Testis (tissue), 2 donors: Measurements from ENCODE around the gene ARL14.

Experiments used
- POLR2A ChIP-seq: fragments of 450-650 bp; IDR thresholded peaks from one replicate; pipeline ENCODE4 v1.6.1; 2017; ENCODE audit warnings: antibody characterized with exemption, mild to moderate bottlenecking, moderate library complexity
- TF ChIP-seq, protein P1 (sequence below), 3 experiments: fragments of 450-650 bp in 2 of 3; fragments of 200-600 bp in 1 of 3; sonication (generic) in 1 of 3; IDR thresholded peaks; one replicate each; pipeline ENCODE4 v1.5.1; 2016 to 2019; ENCODE audit warnings: antibody characterized with exemption in 3 of 3, mild to moderate bottlenecking in 2 of 3, moderate library complexity in 1 of 3

DNA sequence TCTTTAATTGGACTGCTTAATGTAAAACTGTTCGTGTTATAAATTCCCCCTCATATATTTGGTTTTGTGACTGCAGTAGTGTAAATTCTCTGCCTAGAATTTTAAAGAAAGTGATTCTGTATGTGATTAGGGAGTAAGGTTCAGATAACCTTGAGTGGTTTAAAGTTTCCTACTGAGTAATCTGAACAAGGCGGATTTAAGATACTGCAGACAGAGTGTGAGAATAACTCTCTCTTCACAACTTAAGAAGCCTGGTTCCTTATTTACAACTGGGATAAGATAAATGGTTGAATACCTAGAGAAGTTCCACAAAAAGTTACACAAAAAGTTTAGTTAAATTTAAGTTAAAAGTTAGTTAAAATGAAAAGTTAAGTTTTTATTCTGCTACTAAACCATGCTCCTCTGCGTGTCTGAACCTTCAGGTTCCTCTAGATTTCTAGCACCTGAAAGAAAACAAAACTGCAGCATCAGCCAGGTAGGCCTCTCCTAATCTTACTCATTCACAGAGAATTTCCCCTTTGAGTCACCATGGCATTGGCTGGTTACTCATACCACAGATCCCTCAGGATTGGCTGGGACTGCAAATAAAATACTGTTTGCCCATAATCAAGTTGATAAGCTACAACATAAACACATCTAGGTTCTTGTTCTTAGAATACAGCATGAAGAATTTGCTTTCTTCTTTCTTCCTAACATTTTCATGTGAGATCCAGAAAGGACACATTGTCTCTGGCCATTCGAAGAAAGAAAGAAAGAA is at the start of gene ARL14:
- TF ChIP-seq, protein P1, sequence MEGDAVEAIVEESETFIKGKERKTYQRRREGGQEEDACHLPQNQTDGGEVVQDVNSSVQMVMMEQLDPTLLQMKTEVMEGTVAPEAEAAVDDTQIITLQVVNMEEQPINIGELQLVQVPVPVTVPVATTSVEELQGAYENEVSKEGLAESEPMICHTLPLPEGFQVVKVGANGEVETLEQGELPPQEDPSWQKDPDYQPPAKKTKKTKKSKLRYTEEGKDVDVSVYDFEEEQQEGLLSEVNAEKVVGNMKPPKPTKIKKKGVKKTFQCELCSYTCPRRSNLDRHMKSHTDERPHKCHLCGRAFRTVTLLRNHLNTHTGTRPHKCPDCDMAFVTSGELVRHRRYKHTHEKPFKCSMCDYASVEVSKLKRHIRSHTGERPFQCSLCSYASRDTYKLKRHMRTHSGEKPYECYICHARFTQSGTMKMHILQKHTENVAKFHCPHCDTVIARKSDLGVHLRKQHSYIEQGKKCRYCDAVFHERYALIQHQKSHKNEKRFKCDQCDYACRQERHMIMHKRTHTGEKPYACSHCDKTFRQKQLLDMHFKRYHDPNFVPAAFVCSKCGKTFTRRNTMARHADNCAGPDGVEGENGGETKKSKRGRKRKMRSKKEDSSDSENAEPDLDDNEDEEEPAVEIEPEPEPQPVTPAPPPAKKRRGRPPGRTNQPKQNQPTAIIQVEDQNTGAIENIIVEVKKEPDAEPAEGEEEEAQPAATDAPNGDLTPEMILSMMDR (IDR thresholded peaks at IDR 0.05) = no peak
- TF ChIP-seq POLR2A = no peak
